ENCODE measurements around the gene EPHB6.

DNA sequence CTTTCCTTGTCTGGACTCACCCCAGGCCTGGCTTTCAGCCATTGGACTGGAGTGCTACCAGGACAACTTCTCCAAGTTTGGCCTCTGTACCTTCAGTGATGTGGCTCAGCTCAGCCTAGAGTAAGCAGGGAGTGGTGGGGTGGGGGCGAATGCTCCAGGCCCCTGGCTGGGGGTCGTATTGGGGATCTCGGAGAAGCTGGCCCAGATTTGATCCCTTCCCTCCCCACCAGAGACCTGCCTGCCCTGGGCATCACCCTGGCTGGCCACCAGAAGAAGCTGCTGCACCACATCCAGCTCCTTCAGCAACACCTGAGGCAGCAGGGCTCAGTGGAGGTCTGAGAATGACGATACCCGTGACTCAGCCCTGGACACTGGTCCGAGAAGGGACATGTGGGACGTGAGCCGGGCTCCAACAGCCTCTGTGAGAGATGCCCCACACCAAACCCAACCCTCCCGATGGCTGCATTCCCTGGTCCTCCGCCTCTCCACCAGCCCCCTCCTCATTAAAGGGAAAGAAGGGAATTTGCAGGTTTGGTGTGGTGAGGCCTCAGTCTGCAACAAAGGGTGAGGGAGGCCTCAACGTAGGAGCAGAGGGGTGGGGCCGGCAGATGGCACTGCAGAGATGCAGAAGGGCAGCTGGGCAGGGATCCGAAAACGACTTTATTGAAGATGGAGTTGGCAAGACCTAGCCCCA lies 15.8 kb downstream of the EPHB6 start:
- no peak for TF ChIP-seq EZH2 (IDR thresholded peaks at IDR 0.05; ENCODE audit: low read depth)
- TF ChIP-seq, protein P1, sequence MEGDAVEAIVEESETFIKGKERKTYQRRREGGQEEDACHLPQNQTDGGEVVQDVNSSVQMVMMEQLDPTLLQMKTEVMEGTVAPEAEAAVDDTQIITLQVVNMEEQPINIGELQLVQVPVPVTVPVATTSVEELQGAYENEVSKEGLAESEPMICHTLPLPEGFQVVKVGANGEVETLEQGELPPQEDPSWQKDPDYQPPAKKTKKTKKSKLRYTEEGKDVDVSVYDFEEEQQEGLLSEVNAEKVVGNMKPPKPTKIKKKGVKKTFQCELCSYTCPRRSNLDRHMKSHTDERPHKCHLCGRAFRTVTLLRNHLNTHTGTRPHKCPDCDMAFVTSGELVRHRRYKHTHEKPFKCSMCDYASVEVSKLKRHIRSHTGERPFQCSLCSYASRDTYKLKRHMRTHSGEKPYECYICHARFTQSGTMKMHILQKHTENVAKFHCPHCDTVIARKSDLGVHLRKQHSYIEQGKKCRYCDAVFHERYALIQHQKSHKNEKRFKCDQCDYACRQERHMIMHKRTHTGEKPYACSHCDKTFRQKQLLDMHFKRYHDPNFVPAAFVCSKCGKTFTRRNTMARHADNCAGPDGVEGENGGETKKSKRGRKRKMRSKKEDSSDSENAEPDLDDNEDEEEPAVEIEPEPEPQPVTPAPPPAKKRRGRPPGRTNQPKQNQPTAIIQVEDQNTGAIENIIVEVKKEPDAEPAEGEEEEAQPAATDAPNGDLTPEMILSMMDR (conservative IDR thresholded peaks at IDR 0.05) = no peak

Data from PC-9 (cell line).